NCI-H1092 treated with DMSO at 0.1 percent for 48 hours (cell line): ENCODE results near the gene B4GAT1.
"Not testable (repeated sequence)": the region's sequence is repeated elsewhere in the genome, so short reads cannot be mapped to it uniquely, and the experiment has no call there.

Source experiments
- DNase-seq: peaks from one replicate; lab custom pipeline; 2025; lab: John Stamatoyannopoulos, UW

B4GAT1 gene

GRCh38 chr11:66322732-66323427 is 24.5 kb downstream of the B4GAT1 start:
- DNase-seq, result no peak

- no peak for DNase-seq
Measured at GRCh38 chr11:66321606-66322005, 25.8 kb downstream of the B4GAT1 start.

GRCh38 chr11:66320748-66321147 is 26.7 kb downstream of the B4GAT1 start:
- DNase-seq, result not testable (repeated sequence)

GRCh38 chr11:66320289-66320688 is 27.1 kb downstream of the B4GAT1 start:
- not testable (repeated sequence) for DNase-seq

- no peak for DNase-seq
Measured at GRCh38 chr11:66318600-66318970, 28.8 kb downstream of the B4GAT1 start.

- no peak for DNase-seq
Measured at GRCh38 chr11:66317723-66318599, 29.5 kb downstream of the B4GAT1 start.

- DNase-seq, result no peak
Measured at GRCh38 chr11:66317322-66317722, 30.1 kb downstream of the B4GAT1 start.

- no peak for DNase-seq
Measured at GRCh38 chr11:66316849-66317251, 30.6 kb downstream of the B4GAT1 start, which contains the start of gene CD248. Gene CD248 (minus strand): TSS chr11:66317044. CDS start chr11:66317027, 17 bp downstream.

- no peak for DNase-seq
Measured at GRCh38 chr11:66315921-66316811, 31.3 kb downstream of the B4GAT1 start.

GRCh38 chr11:66315498-66315885 is 31.9 kb downstream of the B4GAT1 start:
- no peak for DNase-seq

- no peak for DNase-seq
Measured at GRCh38 chr11:66314561-66315497, 32.6 kb downstream of the B4GAT1 start.

- no peak for DNase-seq
Measured at GRCh38 chr11:66314186-66314501, 33.3 kb downstream of the B4GAT1 start.

- DNase-seq, result no peak
Measured at GRCh38 chr11:66313321-66314185, 33.9 kb downstream of the B4GAT1 start.

- peak; percentile 90 for DNase-seq
Measured at GRCh38 chr11:66312549-66313320, 34.7 kb downstream of the B4GAT1 start.

- DNase-seq, result peak; percentile 95
Measured at GRCh38 chr11:66311965-66312548, 35.4 kb downstream of the B4GAT1 start.

- no peak for DNase-seq
Measured at GRCh38 chr11:66311470-66311964, 35.9 kb downstream of the B4GAT1 start.

- DNase-seq, result not testable (repeated sequence)
Measured at GRCh38 chr11:66310803-66311440, 36.5 kb downstream of the B4GAT1 start.

- DNase-seq, result no peak
Measured at GRCh38 chr11:66310324-66310723, 37.1 kb downstream of the B4GAT1 start.
